NB4 (cell line): ENCODE measurements around the gene SMU1.

Source experiments
- DNase-seq: peaks from one replicate; pipeline ENCODE4 v3.0.0; 2010; ENCODE audit warnings: low read depth
- H3K4me3 ChIP-seq: one replicate; pipeline ENCODE4 v1.5.1; 2011; ENCODE audit warnings: mild to moderate bottlenecking, low read depth, low read length, moderate library complexity
- MYC ChIP-seq: IDR thresholded peaks from 2 replicates; pipeline ENCODE4 v1.6.1; 2011; ENCODE audit warnings: low read depth, low read length
- POLR2A ChIP-seq: IDR thresholded peaks from 2 replicates; pipeline ENCODE4 v1.6.1; 2011; ENCODE audit warnings: mild to moderate bottlenecking; ENCODE audit not compliant: insufficient read length; ENCODE audit errors: extremely low read depth
- TF ChIP-seq, protein P1 (sequence below): IDR thresholded peaks from one replicate; pipeline ENCODE4 v1.5.1; 2012; ENCODE audit warnings: low read depth, low read length
- TF ChIP-seq, protein P2 (sequence below): IDR thresholded peaks from 2 replicates; pipeline ENCODE4 v1.6.1; 2011; ENCODE audit warnings: low read depth, low read length

SMU1 gene

DNA sequence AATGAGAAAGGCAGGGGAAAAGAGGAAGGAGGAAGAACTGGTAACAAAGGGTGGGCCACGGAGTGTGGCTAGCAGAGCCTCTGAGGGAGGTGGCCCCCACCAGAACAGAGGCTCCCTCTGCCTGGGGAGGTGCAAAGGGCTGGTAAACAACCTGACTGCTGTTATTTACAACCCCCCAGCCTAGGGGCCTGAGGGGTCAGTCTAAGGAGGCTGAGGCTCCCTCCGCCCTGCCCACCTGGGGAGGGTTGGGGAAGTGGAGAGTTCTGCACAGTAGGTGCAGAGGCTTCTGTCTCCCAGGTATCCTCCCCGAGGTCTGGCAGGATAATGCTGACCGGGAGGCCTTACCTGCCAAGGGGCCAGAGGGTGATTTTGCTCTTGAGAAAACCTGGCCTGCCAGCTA lies 35.6 kb upstream of the SMU1 start:
- TF ChIP-seq POLR2A (no peak), MYC (no peak)
- TF ChIP-seq, protein P1, sequence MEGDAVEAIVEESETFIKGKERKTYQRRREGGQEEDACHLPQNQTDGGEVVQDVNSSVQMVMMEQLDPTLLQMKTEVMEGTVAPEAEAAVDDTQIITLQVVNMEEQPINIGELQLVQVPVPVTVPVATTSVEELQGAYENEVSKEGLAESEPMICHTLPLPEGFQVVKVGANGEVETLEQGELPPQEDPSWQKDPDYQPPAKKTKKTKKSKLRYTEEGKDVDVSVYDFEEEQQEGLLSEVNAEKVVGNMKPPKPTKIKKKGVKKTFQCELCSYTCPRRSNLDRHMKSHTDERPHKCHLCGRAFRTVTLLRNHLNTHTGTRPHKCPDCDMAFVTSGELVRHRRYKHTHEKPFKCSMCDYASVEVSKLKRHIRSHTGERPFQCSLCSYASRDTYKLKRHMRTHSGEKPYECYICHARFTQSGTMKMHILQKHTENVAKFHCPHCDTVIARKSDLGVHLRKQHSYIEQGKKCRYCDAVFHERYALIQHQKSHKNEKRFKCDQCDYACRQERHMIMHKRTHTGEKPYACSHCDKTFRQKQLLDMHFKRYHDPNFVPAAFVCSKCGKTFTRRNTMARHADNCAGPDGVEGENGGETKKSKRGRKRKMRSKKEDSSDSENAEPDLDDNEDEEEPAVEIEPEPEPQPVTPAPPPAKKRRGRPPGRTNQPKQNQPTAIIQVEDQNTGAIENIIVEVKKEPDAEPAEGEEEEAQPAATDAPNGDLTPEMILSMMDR: no peak
- TF ChIP-seq, protein P2, sequence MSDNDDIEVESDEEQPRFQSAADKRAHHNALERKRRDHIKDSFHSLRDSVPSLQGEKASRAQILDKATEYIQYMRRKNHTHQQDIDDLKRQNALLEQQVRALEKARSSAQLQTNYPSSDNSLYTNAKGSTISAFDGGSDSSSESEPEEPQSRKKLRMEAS: no peak

DNA sequence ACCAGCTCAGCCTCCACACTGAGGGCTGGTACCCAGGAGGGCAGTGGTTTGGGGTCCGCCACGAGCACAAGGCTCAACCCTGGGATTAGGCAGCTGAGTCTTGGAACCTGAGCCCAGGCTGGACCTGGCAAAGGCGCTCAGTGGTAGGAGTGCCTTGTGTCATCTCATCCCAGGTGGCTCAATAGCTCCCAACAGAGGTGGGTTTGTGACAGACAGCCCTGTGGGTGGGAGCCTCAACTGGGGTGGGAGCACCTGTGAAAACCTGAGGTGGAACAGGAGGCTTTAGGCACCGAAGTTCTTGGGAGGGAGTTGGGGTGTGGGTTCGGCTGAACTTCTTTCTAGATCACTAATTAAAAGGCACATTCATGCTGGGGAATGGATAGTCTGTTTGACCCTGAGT lies 35.2 kb upstream of the SMU1 start:
- H3K4me3 ChIP-seq: no peak overlapping the region
- no peak for DNase-seq
- TF ChIP-seq, protein P1: no peak
- TF ChIP-seq, protein P2: no peak
- TF ChIP-seq POLR2A: no peak
- TF ChIP-seq MYC: no peak

More for the DNA sequence above, 35.6 kb upstream of the SMU1 start:
- DNase-seq: no peak
- no peak overlapping the region for H3K4me3 ChIP-seq

DNA sequence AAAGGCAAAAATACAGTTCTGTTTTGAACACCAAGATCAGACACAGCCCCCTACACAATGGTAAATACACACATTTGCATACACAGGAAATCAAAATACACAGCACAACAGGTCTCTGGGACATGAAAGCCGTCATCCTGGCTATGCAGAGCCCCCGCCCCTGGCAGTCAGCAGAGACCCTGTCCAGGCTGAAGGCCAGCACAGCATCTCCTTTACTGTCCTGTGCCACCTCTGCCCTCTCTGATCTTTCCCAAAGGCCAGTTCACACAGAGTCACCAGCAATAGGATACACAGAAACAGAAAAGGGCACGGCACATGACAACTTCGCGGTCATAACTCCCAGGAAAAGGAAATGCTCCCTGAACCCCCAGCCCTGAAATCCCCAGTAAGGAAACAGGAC lies 34.2 kb upstream of the SMU1 start:
- TF ChIP-seq, protein P1: no peak
- TF ChIP-seq MYC (no peak), POLR2A (no peak)
- TF ChIP-seq, protein P2: no peak

DNA sequence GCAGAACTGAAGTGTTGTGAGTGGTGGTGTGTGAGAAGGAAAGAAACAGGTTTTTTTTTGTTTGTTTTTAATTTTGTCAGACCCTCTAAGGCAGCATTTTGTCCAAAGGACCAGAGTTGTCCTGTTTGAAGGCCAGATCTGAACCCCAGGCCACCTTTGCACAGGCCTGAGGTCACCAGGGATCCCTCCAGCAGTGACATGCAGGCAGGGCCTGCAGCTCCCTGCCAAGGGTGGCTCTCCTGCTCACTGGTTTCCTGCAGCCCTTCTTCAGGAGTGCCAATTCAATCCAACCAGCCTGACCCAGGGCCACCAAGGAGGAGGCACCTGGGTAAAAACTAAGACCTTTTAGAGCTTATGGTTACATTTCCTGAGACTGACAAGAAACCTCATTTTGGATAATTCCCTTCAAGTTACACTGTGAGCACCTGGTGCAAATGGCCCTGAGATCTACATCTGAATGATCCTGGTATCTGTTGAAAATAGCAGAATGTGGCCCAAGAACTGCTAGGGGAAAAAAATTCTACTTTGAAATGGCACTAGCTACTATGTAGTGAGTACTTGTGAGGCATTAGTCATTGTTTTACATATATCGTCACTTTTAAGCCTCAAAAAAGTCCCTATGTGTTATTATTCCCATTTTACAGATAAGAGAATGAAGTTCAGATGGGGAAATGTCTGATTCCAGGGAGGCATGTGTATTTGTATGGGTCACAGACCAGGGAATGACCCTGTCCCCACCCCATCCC lies 33.5 kb upstream of the SMU1 start:
- TF ChIP-seq, protein P2: no peak
- TF ChIP-seq MYC (no peak), POLR2A (no peak)
- TF ChIP-seq, protein P1: no peak
- no peak overlapping the region for H3K4me3 ChIP-seq
- no peak for DNase-seq

More for the DNA sequence above, 34.2 kb upstream of the SMU1 start:
- no peak for DNase-seq
- no peak overlapping the region for H3K4me3 ChIP-seq

DNA sequence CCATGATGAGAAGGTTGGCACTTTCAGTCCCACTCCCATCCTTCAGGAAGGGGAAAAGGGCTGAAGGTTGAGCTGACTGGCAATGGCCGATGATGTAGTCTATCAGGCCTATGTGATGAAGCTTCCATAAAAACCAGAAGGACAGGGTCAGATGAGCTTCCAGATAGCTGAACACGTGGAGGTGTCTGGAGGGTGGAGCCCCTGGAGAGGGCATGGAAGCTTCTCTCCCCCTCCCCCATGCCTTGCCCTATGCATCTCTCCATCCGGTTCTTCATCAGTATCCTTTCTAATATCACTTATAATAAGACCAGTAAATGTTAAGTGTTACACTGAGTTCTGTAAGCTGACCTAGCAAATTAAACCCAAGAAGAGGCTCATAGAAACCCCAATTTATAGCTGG lies 32.6 kb upstream of the SMU1 start:
- TF ChIP-seq MYC (no peak), POLR2A (no peak)
- TF ChIP-seq, protein P2: no peak
- TF ChIP-seq, protein P1: no peak
- no peak overlapping the region for H3K4me3 ChIP-seq
- DNase-seq: no peak
